Stimulated activated CD4-positive, alpha-beta T cell treated with anti-CD3 and anti-CD28 coated beads, TNF-alpha, amount 100 ng/mL, for 4 hours (primary cell): ENCODE results near the gene PERP.
"Not testable (repeated sequence)": the region's sequence is repeated elsewhere in the genome, so short reads cannot be mapped to it uniquely, and the experiment has no call there.

ENCODE experiments used
- DNase-seq, 3 experiments: peaks; one replicate each; pipeline ENCODE4 v3.0.0-alpha.2; 2020; ENCODE audit warnings: low read depth in 3 of 3

Gene PERP

GRCh38 chr6:138105446-138105845 lies 1.8 kb downstream of the PERP start:
- DNase-seq, result no peak

DNA sequence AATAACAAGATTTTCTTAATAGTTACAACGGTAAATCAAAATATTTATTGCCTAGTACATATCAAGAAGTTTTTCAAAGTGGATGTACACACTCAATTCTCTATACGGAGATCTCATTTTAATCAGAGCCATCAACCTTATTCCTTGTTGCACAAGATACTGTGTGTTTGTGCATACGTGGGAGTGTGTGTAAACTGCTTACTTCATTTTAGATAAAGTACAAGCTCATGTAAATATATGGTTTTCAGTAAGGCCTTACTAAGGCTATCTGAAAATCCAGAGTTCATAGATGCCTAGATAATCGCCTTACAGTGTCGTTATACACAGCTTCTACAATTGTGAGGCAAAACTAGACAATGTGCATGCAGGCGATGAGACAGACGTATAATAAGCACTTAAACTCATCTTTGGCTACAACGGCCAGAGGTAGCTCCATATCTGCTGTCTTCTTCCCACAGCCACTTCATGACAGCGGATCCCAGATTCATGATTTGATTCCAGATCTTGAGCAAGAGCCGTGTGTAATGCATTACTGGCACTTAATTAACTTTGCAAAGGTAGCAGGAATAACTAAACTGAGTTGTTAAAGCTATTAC lies 2.5 kb downstream of the PERP start:
- DNase-seq, result no peak

DNA sequence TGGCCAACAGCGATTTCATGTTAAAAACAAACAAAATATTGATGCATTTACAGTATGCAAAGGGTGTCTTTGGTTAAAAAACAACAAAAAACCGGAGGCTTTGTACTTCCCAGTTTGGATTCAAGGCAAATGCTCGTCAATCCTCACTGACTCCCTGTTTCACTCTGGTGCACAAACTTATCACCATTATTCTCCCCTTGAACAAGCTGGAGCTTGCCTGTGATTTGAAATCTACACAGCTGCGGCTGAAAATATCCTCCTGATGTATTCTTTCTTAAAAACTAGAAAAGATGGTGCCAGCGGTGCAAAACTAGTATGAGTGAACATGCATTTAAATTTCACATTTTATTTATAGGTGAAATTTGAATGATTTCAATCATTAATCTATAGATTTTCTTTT lies 3.3 kb downstream of the PERP start:
- no peak for DNase-seq

- no peak for DNase-seq
Observed at GRCh38 chr6:138101946-138102731, 5.1 kb downstream of the PERP start.

DNA sequence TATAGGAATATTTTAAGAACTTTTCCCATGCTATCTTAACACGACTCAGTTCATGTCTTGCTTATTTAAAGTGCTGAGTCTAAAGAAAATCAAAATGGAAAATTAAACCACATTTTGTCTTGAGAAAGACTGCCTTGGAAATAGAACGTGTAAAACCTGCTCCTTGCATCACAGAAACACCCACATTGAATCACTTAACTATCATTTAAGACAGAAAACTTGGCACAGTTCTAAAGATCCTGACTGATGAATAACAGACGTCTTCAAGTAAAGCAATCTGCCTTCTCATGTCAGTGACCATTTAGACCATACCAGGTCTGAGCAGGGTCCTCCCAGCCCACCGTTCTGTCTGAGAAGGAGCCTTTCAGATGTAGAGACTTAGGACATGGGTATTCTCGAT lies 7.4 kb downstream of the PERP start:
- DNase-seq, result no peak

DNA sequence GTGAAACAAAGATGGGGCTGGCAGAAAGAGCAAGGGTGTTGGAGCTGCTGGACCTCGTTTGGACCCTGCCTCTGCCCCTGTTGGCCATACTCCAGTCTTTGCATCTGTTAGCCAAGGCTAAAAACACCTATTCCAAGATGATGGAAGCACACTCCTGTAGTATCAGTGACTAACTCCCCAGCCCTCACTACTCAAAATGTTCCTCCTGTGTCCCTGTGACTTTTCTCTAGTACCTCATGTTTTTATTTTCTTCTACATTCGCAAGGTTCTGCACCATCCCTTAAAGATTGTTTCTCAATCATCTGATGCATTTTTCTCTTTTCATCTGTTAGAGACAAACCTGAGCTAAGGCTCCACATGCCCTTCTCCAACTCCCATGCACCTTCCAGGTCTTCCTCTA lies 8.9 kb downstream of the PERP start:
- no peak for DNase-seq

DNA sequence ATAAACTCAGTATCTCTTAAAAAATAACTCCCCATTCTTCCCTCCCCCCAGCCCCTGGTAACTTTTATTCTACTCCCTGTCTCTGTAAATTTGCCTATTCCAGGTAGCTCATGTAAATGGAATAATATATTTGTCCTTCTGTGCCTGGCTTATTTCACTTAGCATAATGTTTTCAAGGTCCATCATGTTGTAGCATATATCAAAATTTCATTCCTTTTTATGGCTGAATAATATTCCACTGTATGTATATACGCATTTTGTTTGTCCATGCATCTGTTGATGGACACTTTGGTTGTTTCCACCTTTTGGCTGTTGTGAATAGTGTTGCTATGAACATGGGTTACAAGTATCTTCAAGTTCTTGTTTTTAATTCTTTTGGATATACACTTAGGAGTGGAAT lies 13.0 kb downstream of the PERP start:
- no peak for DNase-seq

- DNase-seq, result no peak
Observed at GRCh38 chr6:138093632-138094031, 13.6 kb downstream of the PERP start.

GRCh38 chr6:138092686-138093085 lies 14.5 kb downstream of the PERP start:
- DNase-seq, result no peak

DNA sequence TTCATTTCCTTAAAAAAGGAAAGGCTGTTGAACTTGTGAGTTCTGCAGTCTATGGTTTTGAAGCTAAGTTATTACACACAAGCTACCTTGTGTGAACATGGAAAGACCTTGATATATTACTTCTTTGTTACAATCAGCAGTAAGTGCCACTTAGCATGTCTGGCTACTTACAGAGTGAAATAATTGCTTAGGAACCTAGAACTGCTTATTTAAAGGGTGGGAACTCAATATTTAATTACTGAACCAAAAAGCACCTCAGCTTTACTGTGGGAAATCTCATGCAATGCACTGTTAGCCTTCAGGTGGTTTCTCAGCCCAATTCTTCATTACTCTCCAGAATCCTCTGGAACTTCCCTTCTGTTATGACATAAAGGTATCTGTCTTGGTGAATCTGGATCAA lies 17.9 kb downstream of the PERP start:
- DNase-seq, result no peak

DNA sequence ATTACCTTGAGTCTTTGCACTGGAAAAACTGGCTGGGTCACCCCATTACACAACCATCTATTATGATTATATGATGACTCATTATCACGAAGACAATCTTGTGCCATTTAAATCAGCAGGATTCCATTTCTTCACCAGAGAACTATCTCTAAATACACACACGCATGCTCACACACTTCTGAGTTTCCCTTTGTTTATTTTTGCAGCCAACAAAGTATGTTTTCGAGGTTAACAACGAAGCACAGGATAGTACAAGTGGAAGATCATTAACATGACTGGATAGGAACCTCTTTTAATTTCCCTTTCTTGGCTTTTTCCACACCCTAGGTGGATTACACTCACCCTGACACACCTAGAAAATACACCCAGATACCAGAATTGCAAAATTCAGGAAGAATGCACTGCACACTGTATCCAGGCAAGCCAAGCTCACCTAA lies 18.9 kb downstream of the PERP start:
- no peak for DNase-seq

DNA sequence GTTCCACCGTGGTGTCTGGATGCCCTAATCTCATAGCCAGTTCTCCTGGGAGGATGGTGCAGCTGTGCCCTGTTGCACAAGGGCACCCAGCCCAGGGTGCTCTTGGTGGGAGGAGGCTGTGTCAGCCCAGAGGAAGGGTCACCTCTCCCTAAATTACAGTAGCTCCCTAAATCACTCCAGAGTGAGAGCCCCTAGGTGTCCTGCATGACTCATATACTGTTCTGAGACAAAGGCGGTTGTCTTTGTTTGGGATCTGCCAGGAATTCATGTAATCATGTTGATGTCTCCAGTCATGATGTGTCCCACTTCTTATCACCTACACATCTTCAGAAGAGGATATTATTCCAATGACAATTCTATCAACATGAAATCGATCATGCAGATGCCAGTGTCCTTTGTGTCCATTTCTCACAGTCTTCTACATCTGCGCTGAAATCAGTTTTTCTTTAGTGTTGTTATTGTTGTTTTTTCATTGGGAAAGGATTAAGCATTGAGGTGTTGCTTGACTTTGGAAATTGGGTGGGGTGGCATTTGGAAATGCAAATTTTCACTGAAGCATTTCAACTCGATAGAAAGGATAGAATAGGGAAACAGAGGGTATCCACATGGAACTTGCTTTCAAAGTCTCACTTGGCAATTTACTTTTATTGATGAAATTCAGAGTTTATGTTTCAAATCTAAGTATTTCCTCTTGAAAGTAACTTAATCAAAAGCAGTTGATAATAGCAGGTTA lies 19.5 kb downstream of the PERP start:
- DNase-seq, result no peak

DNA sequence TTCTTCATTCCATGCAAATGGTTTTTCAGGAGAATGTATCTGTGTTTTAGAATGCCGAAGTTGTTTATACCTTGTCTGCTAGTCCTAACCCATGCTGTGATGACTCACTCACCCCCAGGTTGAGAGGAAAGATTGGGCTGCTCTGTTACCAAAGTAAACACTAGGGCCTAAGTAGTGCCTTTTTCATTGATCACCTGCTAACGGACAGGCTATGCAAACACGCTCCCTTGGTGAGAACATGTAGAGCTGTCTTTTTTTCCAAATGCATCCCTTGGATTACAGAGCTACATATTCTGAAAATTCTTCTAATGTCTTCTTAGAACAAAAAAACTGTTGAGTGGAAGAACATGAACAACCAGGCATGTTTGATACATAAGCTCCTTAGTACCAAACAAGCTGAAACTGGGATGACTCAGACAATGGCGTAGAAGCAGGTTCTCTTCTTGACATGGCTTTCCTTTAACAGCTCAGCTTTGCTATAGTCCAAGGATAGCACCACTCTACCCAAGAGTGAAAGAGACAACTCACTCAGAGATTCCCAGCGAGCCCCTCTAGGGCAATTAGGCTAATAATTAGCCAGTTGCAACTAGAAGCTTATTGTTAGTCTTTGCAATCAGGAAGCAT lies 20.5 kb downstream of the PERP start:
- no peak for DNase-seq

- DNase-seq, result no peak
Observed at GRCh38 chr6:138085839-138086222, 21.4 kb downstream of the PERP start.

- no peak for DNase-seq
Observed at GRCh38 chr6:138084904-138085838, 22.0 kb downstream of the PERP start.

DNA sequence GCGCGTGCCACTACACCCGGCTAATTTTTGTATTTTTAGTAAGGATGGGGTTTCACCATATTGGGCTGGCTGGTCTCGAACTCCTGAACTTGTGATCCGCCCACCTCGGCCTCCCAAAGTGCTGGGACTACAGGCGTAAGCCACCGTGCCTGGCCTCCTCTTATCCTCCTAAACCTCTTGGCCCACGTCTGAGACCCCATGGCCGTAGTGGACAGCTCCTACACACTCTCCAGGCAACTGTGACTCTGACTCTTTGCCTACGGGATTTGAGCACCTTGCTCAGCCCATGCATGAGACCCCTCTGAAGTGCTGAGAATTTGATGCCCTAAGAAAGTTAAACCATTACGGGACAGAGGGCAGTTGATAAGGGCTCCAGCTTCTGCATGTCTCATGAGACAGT lies 25.0 kb downstream of the PERP start:
- DNase-seq, result no peak

DNA sequence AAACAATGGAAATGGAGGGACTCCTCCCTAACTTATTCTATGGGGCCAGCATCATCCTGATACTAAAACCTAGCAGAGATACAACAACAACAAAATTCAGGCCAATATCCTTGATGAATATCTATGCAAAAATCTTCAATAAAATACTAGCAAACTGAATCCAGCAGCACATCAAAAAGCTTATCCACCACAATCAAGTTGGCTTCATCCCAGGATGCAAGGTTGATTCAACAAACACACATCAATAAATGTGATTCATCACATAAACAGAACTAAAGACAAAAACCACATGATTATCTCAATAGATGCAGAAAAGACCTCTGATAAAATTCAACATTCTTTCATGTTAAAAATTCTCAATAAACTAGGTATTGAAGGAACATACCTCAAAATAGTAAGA lies 27.7 kb downstream of the PERP start:
- DNase-seq, result not testable (repeated sequence)

GRCh38 chr6:138078491-138078890 lies 28.7 kb downstream of the PERP start:
- no peak for DNase-seq

DNA sequence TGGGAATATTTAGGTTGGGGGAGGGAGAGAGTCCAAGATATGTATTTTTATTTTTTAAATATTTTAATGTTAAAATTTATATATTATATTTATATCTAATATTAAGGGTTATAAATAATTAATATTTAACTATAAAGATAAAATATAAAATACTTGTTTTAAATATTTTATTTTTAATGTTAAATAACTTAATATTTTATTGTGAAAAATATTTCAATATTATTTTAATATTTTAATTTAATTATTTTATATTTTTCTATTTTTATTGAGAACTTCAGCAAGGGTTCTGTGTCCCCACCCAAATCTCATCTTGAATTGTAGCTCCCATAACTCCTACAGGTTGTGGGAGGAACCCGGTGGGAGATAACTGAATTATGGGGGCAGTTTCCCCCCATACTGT lies 34.0 kb downstream of the PERP start:
- no peak for DNase-seq

- no peak for DNase-seq
Observed at GRCh38 chr6:138063726-138064125, 43.5 kb downstream of the PERP start.

DNA sequence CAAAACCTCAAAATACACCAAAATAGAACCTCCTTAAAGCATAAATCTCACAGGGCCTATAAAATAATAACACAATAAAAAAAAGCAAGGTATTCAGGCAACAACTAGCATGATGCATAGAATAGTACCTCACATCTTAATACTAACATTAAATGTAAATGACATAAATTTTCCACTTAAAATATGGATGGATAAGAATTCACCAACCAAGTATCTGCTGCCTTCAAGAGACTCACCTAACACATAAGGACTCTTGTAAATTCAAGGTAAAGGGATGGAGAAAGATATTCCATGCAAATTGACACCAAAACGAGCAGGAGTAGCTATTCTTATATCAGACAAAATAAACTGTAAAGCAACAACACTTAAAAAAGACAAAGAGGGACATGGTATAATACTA lies 52.2 kb downstream of the PERP start:
- DNase-seq, result no peak
